Panc1 (cell line): ENCODE measurements around the gene FAM83F. TPM values are rescaled to one million over a fixed set of nuclear protein-coding genes. Genes with fewer than 3 reads are reported as not detected.

ENCODE experiments used
- ATAC-seq: fragments of 200-7000 bp; cut with Tn5 transposase; 2 replicates; pipeline ENCODE4 v1.9.1; 2020; ENCODE audit warnings: mild to moderate bottlenecking, moderate library complexity
- BruUV-seq: library from RNA; stranded (reverse); fragments of 400-500 nt; replicated peaks from 2 replicates; lab custom pipeline; 2021; lab: Mats Ljungman, UMichigan
- CTCF ChIA-PET: fragments of 300-600 bp; sonication (Branson Sonifier 250); formaldehyde crosslinking; loops from one replicate; lab custom pipeline; 2022; ENCODE audit warnings: antibody characterized with exemption; lab: Charles Lee
- POLR2A ChIA-PET: fragments of 300-600 bp; sonication (Branson Sonifier 250); formaldehyde crosslinking; loops from one replicate; lab custom pipeline; 2022; ENCODE audit warnings: antibody characterized with exemption; lab: Charles Lee
- DNase-seq: peaks from one replicate; pipeline ENCODE4 v3.0.0-alpha.2; 2010; ENCODE audit warnings: low read depth, low spot score
- H3K27ac ChIP-seq: 2 replicates; pipeline ENCODE4 v1.5.1; 2011; ENCODE audit warnings: mild to moderate bottlenecking, low read length, inconsistent platforms
- H3K27me3 ChIP-seq: fragments of 200-500 bp; sonication (Bioruptor generic); 2 replicates; pipeline ENCODE4 v1.6.0; 2014; ENCODE audit warnings: low read length, inconsistent platforms; ENCODE audit not compliant: control insufficient read depth, insufficient read depth
- H3K36me3 ChIP-seq: fragments of 200-500 bp; sonication (Bioruptor generic); 2 replicates; pipeline ENCODE4 v1.5.1; 2014; ENCODE audit warnings: inconsistent platforms, mild to moderate bottlenecking, low read length, moderate library complexity; ENCODE audit not compliant: control insufficient read depth, insufficient read depth
- H3K4me1 ChIP-seq: 2 replicates; pipeline ENCODE4 v1.5.1; 2011; ENCODE audit warnings: inconsistent platforms, mild to moderate bottlenecking, low read length, moderate library complexity; ENCODE audit not compliant: control insufficient read depth, insufficient read depth
- H3K4me3 ChIP-seq, 2 experiments: 2 replicates each; pipeline ENCODE4 v1.5.1; 2011 to 2012; ENCODE audit warnings: low read depth in 2 of 2, low read length in 2 of 2, mild to moderate bottlenecking in 2 of 2, inconsistent platforms in 1 of 2, moderate library complexity in 1 of 2
- H3K9me3 ChIP-seq: fragments of 200-500 bp; sonication (Bioruptor generic); 2 replicates; pipeline ENCODE4 v1.5.1; 2014; ENCODE audit warnings: low read depth, mild to moderate bottlenecking, inconsistent platforms, low read length, moderate library complexity; ENCODE audit not compliant: control insufficient read depth, insufficient read depth
- POLR2AphosphoS5 ChIP-seq: IDR thresholded peaks from 2 replicates; pipeline ENCODE4 v1.6.1; 2012; ENCODE audit warnings: mild to moderate bottlenecking, low read depth, low read length, moderate library complexity
- SIN3A ChIP-seq: IDR thresholded peaks from 2 replicates; pipeline ENCODE4 v1.6.1; 2012; ENCODE audit warnings: low read depth, mild to moderate bottlenecking, low read length, moderate library complexity, borderline replicate concordance; ENCODE audit not compliant: insufficient read depth
- TCF7L2 ChIP-seq: IDR thresholded peaks from 2 replicates; pipeline ENCODE4 v1.6.1; 2011; ENCODE audit warnings: mild to moderate bottlenecking, low read depth, low read length, inconsistent platforms
- in situ Hi-C: cut with HindIII; loops from 2 replicates; pipeline ENCODE4 v1.10.0; 2016; ENCODE audit warnings: low sequenced_read_pairs, low pct_unique_long_range_greater_than_20kb
- intact Hi-C: fragments of 100-400 bp; cut with micrococcal nuclease; formaldehyde crosslinking; loops from one replicate; pipeline ENCODE4 v1.10.0; 2022; ENCODE audit not compliant: unreplicated experiment
- total RNA-seq: library from RNA; stranded (reverse); gene quantifications from one replicate; pipeline ENCODE4 v1.2.1, GENCODE V29; 2021; ENCODE audit not compliant: unreplicated experiment
- TF ChIP-seq, protein P1 (sequence below), 2 experiments: IDR thresholded peaks; 2 replicates each; pipeline ENCODE4 v1.6.1; 2011 to 2012; ENCODE audit warnings: low read depth in 2 of 2, control low read depth in 1 of 2, low read length in 1 of 2, mild to moderate bottlenecking in 1 of 2, moderate library complexity in 1 of 2; ENCODE audit not compliant: insufficient read depth in 1 of 2
- TF ChIP-seq, protein P2 (sequence below): fragments of 450-650 bp; IDR thresholded peaks from 2 replicates; pipeline ENCODE4 v1.5.1; 2017; ENCODE audit warnings: mild to moderate bottlenecking

Gene FAM83F
- total RNA-seq, 1 experiment from 2014 or later = 0.05 TPM

DNA sequence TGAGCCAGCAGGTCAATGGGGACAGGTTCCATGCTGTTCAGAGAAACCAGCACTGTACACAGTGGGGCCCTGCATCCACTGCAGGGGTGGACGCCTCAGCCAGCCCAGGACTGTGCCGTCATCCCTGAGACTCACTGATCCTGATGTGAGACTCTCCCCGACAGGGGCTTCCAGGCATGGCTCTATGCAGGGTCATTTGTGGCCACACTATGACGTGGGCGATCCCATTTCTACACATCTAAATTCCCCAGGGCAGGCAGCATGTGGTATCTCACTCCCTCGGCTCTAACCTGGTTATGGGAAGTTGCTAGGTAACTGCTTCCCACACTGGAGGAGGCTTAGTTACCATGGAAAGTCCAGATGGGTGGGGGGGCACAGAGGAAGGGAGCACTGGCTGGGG lies 14.2 kb upstream of the FAM83F start:
- no peak for ATAC-seq

DNA sequence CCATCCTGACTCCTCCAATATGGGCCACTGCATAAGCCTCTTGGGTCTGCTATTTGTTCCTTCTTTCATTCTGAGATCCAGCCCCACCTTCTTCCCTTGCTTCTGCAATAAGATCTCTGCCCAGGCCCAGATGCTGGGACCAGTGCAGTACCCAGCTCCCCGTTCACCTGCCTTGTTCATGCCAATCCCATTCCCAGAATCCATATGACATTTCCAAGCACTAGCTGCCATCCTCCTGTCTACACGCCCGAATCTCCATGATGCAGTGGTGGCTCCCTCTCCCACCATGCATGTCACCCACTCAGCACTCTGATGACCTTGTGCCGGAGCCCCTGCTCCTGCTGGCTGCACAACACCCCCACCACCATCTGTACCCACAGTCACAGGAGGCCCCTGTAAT lies 11.4 kb upstream of the FAM83F start:
- TF ChIP-seq, protein P1, sequence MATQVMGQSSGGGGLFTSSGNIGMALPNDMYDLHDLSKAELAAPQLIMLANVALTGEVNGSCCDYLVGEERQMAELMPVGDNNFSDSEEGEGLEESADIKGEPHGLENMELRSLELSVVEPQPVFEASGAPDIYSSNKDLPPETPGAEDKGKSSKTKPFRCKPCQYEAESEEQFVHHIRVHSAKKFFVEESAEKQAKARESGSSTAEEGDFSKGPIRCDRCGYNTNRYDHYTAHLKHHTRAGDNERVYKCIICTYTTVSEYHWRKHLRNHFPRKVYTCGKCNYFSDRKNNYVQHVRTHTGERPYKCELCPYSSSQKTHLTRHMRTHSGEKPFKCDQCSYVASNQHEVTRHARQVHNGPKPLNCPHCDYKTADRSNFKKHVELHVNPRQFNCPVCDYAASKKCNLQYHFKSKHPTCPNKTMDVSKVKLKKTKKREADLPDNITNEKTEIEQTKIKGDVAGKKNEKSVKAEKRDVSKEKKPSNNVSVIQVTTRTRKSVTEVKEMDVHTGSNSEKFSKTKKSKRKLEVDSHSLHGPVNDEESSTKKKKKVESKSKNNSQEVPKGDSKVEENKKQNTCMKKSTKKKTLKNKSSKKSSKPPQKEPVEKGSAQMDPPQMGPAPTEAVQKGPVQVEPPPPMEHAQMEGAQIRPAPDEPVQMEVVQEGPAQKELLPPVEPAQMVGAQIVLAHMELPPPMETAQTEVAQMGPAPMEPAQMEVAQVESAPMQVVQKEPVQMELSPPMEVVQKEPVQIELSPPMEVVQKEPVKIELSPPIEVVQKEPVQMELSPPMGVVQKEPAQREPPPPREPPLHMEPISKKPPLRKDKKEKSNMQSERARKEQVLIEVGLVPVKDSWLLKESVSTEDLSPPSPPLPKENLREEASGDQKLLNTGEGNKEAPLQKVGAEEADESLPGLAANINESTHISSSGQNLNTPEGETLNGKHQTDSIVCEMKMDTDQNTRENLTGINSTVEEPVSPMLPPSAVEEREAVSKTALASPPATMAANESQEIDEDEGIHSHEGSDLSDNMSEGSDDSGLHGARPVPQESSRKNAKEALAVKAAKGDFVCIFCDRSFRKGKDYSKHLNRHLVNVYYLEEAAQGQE (IDR thresholded peaks at IDR 0.05; ENCODE audit: insufficient read depth in 1 of 2, low read depth in 2 of 2, low read length in 1 of 2) = no peak
- no peak for TF ChIP-seq SIN3A
- no peak for TF ChIP-seq TCF7L2
- TF ChIP-seq POLR2AphosphoS5 = no peak
- TF ChIP-seq, protein P2, sequence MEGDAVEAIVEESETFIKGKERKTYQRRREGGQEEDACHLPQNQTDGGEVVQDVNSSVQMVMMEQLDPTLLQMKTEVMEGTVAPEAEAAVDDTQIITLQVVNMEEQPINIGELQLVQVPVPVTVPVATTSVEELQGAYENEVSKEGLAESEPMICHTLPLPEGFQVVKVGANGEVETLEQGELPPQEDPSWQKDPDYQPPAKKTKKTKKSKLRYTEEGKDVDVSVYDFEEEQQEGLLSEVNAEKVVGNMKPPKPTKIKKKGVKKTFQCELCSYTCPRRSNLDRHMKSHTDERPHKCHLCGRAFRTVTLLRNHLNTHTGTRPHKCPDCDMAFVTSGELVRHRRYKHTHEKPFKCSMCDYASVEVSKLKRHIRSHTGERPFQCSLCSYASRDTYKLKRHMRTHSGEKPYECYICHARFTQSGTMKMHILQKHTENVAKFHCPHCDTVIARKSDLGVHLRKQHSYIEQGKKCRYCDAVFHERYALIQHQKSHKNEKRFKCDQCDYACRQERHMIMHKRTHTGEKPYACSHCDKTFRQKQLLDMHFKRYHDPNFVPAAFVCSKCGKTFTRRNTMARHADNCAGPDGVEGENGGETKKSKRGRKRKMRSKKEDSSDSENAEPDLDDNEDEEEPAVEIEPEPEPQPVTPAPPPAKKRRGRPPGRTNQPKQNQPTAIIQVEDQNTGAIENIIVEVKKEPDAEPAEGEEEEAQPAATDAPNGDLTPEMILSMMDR = no peak
- Histone ChIP-seq H3K9me3 (no peaks in the 10 kb centered on the region), H3K36me3 (no peaks in the 10 kb centered on the region), H3K4me3 (no peak overlapping the region), H3K27me3 (no peaks in the 10 kb centered on the region; the same call in 1 of the 2 replicates), H3K4me1 (no peaks in the 10 kb centered on the region), H3K27ac (no peak overlapping the region)
- in situ Hi-C loops = no loop called here
- ATAC-seq = no peak
- intact Hi-C loops = no loop called here
- CTCF ChIA-PET = no interaction called here
- no peak for DNase-seq
- POLR2A ChIA-PET = no interaction called here
- no TSS peak for BruUV-seq

More for the DNA sequence above, 14.2 kb upstream of the FAM83F start:
- H3K27ac ChIP-seq = no peak overlapping the region
- no peaks in the 10 kb centered on the region for H3K9me3 ChIP-seq
- CTCF ChIA-PET = no interaction called here
- no TSS peak for BruUV-seq
- in situ Hi-C loops (no loop called here), intact Hi-C loops (no loop called here)
- POLR2A ChIA-PET = no interaction called here
- H3K36me3 ChIP-seq = no peaks in the 10 kb centered on the region
- DNase-seq = no peak
- H3K27me3 ChIP-seq = no peaks in the 10 kb centered on the region; the same call in 1 of the 2 replicates
- no peaks in the 10 kb centered on the region for H3K4me1 ChIP-seq
- TF ChIP-seq SIN3A (no peak), TCF7L2 (no peak), POLR2AphosphoS5 (no peak)
- TF ChIP-seq, protein P2 = no peak
- TF ChIP-seq, protein P1 (IDR thresholded peaks at IDR 0.05; ENCODE audit: insufficient read depth in 1 of 2, low read depth in 2 of 2, low read length in 1 of 2) = no peak
- no peak overlapping the region for H3K4me3 ChIP-seq
